ENCODE data around the gene PPP1R26. TPM values are rescaled to one million over a fixed set of nuclear protein-coding genes. Genes with fewer than 3 reads are reported as not detected.
"Not testable (repeated sequence)": the region's sequence is repeated elsewhere in the genome, so short reads cannot be mapped to it uniquely, and the experiment has no call there.

Gene PPP1R26
- total RNA-seq, 1 donor from 2014 or later, result 9.7 TPM

DNA sequence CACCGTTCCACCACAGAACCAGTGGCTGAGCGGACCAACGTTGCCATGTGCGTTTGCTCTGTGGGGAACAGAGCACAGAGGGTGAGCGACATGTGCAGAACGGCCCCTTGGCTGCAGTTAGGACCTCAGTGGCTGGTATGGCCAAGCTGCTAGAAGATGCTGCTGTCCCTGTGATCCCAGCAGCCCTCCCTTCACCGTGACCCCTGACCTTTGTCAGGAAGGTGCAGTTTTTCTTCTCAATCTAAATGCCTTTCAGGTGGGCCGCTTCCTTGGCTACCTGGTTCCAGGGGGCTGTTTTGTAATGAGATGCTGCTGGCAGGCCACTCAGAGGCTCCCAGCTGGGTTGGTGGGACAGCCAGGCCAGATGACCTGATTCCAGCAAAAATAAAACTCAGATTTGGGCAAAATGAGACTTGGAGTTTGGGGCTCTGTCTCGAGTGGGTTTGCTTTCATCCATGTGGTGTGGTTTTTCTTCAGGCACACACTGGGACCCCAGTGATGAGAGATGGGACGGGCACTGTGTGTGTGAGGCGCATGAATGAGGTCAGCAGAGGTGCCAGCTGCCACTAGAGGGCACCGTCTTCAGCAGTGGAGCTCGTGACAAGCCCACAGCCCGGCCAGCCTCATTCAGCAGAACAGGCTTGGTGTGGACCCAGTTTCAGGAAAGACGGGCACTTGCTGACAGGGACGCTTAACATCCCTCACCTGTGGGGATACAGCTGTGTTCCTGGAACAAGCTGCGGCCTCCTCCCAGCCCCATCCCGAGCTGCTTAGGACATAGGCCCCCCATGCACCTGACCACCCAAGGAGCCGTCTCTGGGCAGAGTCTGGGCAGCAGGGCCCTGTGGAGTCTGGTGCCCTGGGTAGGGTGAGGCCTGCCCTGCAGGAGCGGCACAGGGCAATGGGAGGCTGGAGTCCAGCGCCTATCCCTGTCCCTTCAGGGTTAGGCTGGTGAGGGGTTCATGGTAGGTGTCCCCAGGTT, 25.0 kb downstream of the PPP1R26 start:
- DNase-seq (ENCODE audit: low read depth in 2 of 2), result peak; percentile 71 to 81

GRCh38 chr9:135505406-135506187, 26.0 kb downstream of the PPP1R26 start:
- no peak for DNase-seq (ENCODE audit: low read depth in 2 of 2)

DNA sequence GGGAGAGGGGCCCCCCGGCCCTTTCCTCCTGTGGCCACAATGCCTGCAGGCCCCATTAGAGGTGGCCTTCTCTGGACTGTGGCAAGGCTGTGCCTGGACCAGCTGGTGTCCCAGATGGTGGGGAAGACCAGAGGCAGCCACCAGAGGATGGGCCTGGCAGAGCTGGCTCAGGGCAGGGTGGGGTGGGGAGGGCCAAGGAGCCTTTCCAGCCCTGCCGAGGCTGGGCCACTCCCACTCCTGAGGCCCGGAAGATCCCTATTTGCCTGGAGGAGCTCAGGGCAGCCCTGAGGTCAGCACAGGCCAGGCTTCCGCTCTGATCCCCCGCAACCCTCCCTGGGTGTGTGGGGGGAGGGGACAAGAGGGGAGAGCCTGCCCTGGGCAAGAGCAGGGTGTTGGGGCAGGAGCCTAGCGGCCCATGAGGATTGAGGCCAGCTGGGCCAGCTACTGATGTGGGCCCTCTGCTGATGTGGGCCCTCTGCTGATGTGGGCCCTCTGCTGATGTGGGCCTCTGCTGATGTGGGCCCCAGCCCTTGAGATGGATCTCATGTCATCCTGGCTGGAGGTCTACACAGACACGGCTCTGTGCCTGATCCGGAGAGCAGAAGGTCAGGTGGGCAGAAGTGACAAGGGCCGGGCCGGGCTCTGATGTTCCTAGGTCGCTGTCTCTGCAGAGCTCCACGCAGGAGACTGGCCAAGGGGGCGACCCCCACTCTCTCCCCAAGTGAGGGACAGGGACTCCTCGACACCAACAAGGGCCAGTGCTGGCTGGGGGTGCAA, 26.9 kb downstream of the PPP1R26 start:
- no peak for DNase-seq (ENCODE audit: low read depth in 2 of 2)

- DNase-seq (ENCODE audit: low read depth in 2 of 2), result no peak
Measured at GRCh38 chr9:135507104-135508035, 27.8 kb downstream of the PPP1R26 start.

- no peak for DNase-seq (ENCODE audit: low read depth in 2 of 2)
Measured at GRCh38 chr9:135508211-135508820, 28.7 kb downstream of the PPP1R26 start.

DNA sequence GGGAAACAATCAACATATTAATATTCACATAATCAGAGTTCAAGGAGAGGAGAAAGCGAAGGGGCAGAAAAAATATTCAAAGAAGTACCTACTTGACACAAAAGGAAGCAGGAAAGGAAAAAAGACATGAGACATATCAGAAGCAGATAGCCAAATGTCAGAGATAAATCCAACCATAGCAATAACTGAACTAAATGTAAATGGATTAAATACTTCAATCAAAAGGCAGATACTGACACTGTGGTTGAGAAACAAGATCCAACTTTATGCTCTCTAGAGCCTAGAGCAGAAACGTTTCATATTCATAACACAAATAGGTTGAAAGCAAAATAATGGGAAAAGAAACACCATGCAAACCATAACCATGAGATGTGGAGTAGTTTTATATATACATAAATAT, 29.9 kb downstream of the PPP1R26 start:
- DNase-seq (ENCODE audit: low read depth in 2 of 2), result no peak

DNA sequence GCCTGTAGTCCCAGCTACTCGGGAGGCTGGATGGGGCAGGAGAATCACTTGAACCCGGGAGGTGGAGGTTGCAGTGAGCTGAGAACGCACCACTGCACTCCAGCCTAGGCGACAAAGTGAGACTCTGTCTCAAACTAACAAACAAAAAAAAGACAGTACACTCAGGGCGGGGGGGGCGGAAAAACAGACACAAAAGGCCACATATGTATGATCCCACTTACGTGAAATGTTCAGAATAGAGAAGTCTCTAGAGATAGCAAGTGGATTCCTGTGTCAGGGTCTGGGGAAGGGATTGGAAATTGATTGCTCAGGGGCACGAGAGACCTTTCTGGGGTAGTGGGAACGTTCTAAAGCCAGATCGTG, 32.6 kb downstream of the PPP1R26 start:
- DNase-seq (ENCODE audit: low read depth in 2 of 2), result no peak

DNA sequence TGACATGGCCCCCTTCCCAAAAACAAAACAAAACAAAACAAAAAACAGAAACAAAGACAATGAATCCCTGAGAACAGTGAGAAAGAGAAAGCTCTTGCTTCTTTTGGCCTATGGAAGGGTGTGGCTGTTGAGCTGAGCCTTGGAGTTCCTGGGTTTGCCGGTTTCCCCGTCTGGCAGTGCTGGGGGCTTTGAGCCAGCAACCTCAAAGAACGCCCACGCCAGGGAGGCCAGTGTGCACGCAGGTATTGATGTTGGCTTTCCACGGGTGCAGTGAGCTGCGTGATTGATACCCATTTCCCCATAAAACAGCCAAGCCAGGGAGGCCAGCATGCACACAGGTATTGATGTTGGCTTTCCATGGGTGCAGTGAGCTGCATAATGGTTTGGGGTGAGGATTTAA, 33.3 kb downstream of the PPP1R26 start:
- DNase-seq (ENCODE audit: low read depth in 2 of 2), result peak in 1 of 2 donors; percentile 10

GRCh38 chr9:135513351-135513846, 33.8 kb downstream of the PPP1R26 start:
- no peak for DNase-seq (ENCODE audit: low read depth in 2 of 2)

- DNase-seq (ENCODE audit: low read depth in 2 of 2), result not testable (repeated sequence)
Measured at GRCh38 chr9:135513906-135514305, 34.3 kb downstream of the PPP1R26 start.

DNA sequence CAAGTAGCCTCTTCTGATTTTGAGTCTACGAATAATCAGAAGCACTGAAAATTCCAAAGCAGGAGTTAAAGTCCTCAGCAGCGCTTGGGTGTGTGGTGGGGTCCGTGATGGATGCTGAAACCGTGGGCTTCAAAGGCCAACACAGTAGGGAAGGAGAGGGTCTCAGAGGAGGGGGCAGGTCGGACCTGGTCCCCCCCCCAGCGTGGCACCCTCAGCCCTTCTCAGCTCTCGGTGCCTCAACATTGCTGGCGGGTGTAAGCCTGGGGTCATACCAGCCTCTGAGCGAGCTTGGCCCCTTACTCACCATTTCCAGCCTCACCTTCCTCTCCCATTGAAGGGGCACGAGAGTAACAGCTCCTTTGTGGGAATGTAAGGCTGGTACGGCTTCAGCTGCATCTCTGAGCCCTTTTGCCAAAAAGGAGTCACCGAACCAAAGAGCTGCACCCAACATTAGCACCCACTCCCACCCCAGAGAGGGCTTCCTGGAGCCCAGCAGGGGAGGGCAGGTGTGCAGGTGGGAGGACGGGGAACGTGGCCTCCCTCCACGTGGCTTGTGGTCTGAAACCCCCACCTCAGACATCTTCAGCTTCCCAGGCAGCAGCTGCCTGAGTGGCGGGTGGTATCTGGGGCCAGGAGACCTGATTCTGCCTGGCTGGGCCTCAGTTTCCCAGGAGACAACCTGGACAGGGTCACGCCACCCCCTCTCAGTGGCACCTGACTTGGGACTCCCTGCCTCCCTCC, 34.9 kb downstream of the PPP1R26 start:
- DNase-seq (ENCODE audit: low read depth in 2 of 2), result no peak

GRCh38 chr9:135515083-135515951, 35.7 kb downstream of the PPP1R26 start:
- no peak for DNase-seq (ENCODE audit: low read depth in 2 of 2)

- peak; percentile 75 to 76 for DNase-seq (ENCODE audit: low read depth in 2 of 2)
Measured at GRCh38 chr9:135516132-135516860, 36.7 kb downstream of the PPP1R26 start.

GRCh38 chr9:135517407-135517822, 37.8 kb downstream of the PPP1R26 start:
- DNase-seq (ENCODE audit: low read depth in 2 of 2), result no peak

GRCh38 chr9:135519179-135519971, 39.8 kb downstream of the PPP1R26 start:
- DNase-seq (ENCODE audit: low read depth in 2 of 2), result no peak

DNA sequence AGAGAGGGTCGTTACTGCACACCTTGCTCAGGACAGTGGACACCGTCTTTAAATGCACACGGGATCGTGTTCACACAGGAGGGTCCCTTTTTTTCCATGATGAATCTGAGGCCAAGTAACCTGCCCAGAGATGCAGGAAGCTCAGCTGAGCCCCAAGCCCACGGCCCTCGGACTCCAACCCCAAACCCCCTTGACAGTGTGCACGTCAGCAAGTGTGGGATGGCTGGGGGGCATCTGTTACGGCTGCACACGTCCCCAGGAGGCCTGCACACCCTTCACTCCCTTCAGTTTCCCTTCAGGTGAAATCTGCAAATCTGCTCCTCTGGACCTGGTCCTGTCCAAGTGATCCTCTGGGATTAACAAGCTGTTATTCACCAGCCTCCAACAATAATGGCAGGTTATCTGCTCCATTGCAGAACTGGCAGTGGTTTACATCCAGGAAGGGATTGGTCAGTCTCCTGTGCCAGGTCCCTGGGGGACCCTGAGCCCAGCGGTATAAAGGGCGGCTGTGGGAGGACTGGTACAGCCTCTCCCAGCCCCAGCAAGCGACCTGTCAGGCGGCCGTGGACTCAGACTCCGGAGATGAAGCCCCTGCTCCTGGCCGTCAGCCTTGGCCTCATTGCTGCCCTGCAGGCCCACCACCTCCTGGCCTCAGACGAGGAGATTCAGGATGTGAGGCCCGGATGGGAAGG, 41.5 kb downstream of the PPP1R26 start, which contains the start of gene LCN1:
TSS of gene LCN1 (plus strand) at position 525 of the 692 bp plus-strand sequence. CDS start at position 583, 58 bp downstream.
- no peak for DNase-seq (ENCODE audit: low read depth in 2 of 2)
